OCI-LY1 (cell line): Measurements from ENCODE around the gene LAMB3.

Experiments
- EZH2 ChIP-seq: fragments of 200-600 bp; sonication (generic), shearing (Covaris generic); IDR thresholded peaks from 2 replicates; pipeline ENCODE4 v1.8.0; 2017; ENCODE audit warnings: borderline replicate concordance, mixed run types, mild to moderate bottlenecking, antibody characterized with exemption, low read length, moderate library complexity, mixed read lengths
- TF ChIP-seq, protein P1 (sequence below): fragments of 200-600 bp; sonication (generic), shearing (Covaris generic); IDR thresholded peaks from 2 replicates; pipeline ENCODE4 v1.5.1; 2017; ENCODE audit warnings: mild to moderate bottlenecking, antibody characterized with exemption, low read length, moderate library complexity, mixed read lengths

DNA sequence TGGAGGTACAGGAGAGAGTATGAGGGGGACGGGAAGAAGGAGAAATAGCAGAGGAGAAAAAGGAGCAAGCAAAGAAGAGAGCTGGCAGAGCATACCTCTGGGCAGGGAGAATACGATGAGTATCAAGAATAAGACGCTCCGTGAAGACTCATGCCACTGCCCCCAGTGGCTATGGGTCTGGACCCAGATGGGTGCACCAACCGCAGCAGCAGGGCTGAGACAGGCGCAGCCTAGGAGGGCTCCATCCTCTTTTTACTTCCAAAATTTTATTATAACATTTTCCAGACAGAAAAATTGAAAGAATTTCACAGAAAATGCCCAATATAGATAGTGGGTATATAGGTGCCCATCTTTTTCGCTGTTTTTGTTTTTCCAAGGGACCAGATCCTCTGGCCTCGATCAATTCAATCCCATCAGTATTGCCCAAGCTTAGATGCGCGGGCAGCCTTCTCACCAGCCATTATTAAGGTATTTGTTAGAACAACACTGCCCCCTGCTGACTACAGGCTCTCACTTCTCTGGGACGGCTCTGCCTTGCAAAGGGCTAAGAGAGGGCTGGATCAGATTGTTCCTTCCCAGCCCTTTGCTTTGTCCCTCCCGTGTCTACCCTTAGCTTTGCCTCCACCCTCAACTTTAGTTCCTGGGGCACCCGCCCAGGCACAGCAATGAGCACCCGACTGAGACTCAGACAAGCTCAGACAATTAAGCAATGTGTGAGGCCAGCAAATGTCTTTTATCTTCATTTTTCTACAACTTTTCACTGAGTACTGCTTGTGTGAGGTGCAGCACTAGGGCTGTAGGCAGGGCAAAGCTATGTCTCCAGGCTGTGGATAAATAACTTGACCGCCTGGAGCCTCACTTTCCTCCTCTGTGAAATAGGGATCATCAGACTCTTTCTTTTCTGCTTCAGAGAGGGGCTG lies 86.2 kb downstream of the LAMB3 start:
- TF ChIP-seq, protein P1, sequence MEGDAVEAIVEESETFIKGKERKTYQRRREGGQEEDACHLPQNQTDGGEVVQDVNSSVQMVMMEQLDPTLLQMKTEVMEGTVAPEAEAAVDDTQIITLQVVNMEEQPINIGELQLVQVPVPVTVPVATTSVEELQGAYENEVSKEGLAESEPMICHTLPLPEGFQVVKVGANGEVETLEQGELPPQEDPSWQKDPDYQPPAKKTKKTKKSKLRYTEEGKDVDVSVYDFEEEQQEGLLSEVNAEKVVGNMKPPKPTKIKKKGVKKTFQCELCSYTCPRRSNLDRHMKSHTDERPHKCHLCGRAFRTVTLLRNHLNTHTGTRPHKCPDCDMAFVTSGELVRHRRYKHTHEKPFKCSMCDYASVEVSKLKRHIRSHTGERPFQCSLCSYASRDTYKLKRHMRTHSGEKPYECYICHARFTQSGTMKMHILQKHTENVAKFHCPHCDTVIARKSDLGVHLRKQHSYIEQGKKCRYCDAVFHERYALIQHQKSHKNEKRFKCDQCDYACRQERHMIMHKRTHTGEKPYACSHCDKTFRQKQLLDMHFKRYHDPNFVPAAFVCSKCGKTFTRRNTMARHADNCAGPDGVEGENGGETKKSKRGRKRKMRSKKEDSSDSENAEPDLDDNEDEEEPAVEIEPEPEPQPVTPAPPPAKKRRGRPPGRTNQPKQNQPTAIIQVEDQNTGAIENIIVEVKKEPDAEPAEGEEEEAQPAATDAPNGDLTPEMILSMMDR: peak; percentile 72
- TF ChIP-seq EZH2: no peak
